NCI-H526 (cell line): ENCODE results near the gene R3HDM2.

Source experiments
- DNase-seq, 2 experiments: peaks; one replicate each; lab custom pipeline; 2025; lab: John Stamatoyannopoulos, UW

The R3HDM2 gene

GRCh38 chr12:57467212-57467874 is 36.5 kb upstream of the R3HDM2 start:
- DNase-seq, result no peak

GRCh38 chr12:57465747-57466505 is 35.1 kb upstream of the R3HDM2 start:
- DNase-seq, result no peak

- DNase-seq, result no peak
These were observed 34.3 kb upstream of the R3HDM2 start for GRCh38 chr12:57465030-57465746.

GRCh38 chr12:57464569-57464968 is 33.7 kb upstream of the R3HDM2 start:
- DNase-seq, result no peak

- DNase-seq, result no peak
These were observed 32.0 kb upstream of the R3HDM2 start for GRCh38 chr12:57462912-57463253.

- peak; percentile 91 to 93 for DNase-seq
These were observed 31.5 kb upstream of the R3HDM2 start for GRCh38 chr12:57462251-57462911.

GRCh38 chr12:57461917-57462250 is 31.0 kb upstream of the R3HDM2 start:
- DNase-seq, result peak in 1 of 2 experiments; percentile 31

GRCh38 chr12:57461276-57461916 is 30.6 kb upstream of the R3HDM2 start:
- DNase-seq, result peak in 1 of 2 experiments; percentile 35

GRCh38 chr12:57460841-57461275 is 30.0 kb upstream of the R3HDM2 start:
- DNase-seq, result peak in 1 of 2 experiments; percentile 34

GRCh38 chr12:57460468-57460784 is 29.6 kb upstream of the R3HDM2 start:
- DNase-seq, result peak in 1 of 2 experiments; percentile 35

GRCh38 chr12:57459750-57460467 is 29.1 kb upstream of the R3HDM2 start, which contains the start of gene GLI1:
Gene GLI1, plus strand, starts transcription at chr12:57459785. Its CDS starts 3,907 bp downstream, at chr12:57463692.
- no peak for DNase-seq

- DNase-seq, result peak; percentile 77 to 95
These were observed 28.4 kb upstream of the R3HDM2 start for GRCh38 chr12:57459055-57459749.

- DNase-seq, result no peak
These were observed 27.8 kb upstream of the R3HDM2 start for GRCh38 chr12:57458665-57459054.

- DNase-seq, result no peak
These were observed 26.1 kb upstream of the R3HDM2 start for GRCh38 chr12:57456737-57457490.

- peak; percentile 43 to 81 for DNase-seq
These were observed 25.4 kb upstream of the R3HDM2 start for GRCh38 chr12:57456145-57456700.

- DNase-seq, result peak in 1 of 2 experiments; percentile 56
These were observed 24.7 kb upstream of the R3HDM2 start for GRCh38 chr12:57455374-57456144.

GRCh38 chr12:57454566-57455373 is 23.9 kb upstream of the R3HDM2 start, which contains the start of gene INHBE:
Gene INHBE, plus strand, starts transcription at chr12:57455307. Its CDS starts 230 bp downstream, at chr12:57455537.
- peak; percentile 15 to 45 for DNase-seq

GRCh38 chr12:57454213-57454565 is 23.3 kb upstream of the R3HDM2 start:
- DNase-seq, result no peak
